ENCODE data around the gene FOXL2.

FOXL2 gene

GRCh38 chr3:138944929-138945708 is 1.8 kb downstream of the FOXL2 start:
- peak overlapping the region; percentile 80 for H3K4me3 Mint-ChIP-seq
- H3K27me3 Mint-ChIP-seq (ENCODE audit: low read depth, poor library complexity) = peaks cover 100% of the 10 kb centered on the region
- H3K36me3 Mint-ChIP-seq (ENCODE audit: low read depth) = no peaks in the 10 kb centered on the region
- TF ChIP-seq CTCF (IDR thresholded peaks at IDR 0.05) = no peak
- no peak overlapping the region for H3K27ac Mint-ChIP-seq
- peaks cover 3% of the 10 kb centered on the region for H3K9me3 Mint-ChIP-seq
- DNase-seq = peak; percentile 64
- H3K4me1 Mint-ChIP-seq = peaks cover 34% of the 10 kb centered on the region

- H3K4me3 Mint-ChIP-seq = peak overlapping the region; percentile 80
- DNase-seq = no peak
- H3K27ac Mint-ChIP-seq = no peak overlapping the region
- H3K27me3 Mint-ChIP-seq (ENCODE audit: low read depth, poor library complexity) = peaks cover 100% of the 10 kb centered on the region
- peaks cover 37% of the 10 kb centered on the region for H3K4me1 Mint-ChIP-seq
- H3K36me3 Mint-ChIP-seq (ENCODE audit: low read depth) = no peaks in the 10 kb centered on the region
- TF ChIP-seq CTCF (IDR thresholded peaks at IDR 0.05) = no peak
- peaks cover 3% of the 10 kb centered on the region for H3K9me3 Mint-ChIP-seq
Measured at GRCh38 chr3:138944654-138944928, 2.3 kb downstream of the FOXL2 start.

- H3K27me3 Mint-ChIP-seq (ENCODE audit: low read depth, poor library complexity) = peaks cover 100% of the 10 kb centered on the region
- H3K4me3 Mint-ChIP-seq = peak overlapping the region; percentile 80
- DNase-seq = peak; percentile 30
Measured at GRCh38 chr3:138943724-138944653, 2.9 kb downstream of the FOXL2 start.

GRCh38 chr3:138942861-138943623 is 3.9 kb downstream of the FOXL2 start:
- Mint-ChIP-seq H3K9me3 (peaks cover 3% of the 10 kb centered on the region), H3K27ac (no peak overlapping the region), H3K36me3 (ENCODE audit: low read depth) (no peaks in the 10 kb centered on the region), H3K4me1 (peaks cover 41% of the 10 kb centered on the region), H3K4me3 (peak overlapping the region; percentile 59), H3K27me3 (ENCODE audit: low read depth, poor library complexity) (peaks cover 100% of the 10 kb centered on the region)
- TF ChIP-seq CTCF (IDR thresholded peaks at IDR 0.05) = no peak
- DNase-seq = peak; percentile 44

More at GRCh38 chr3:138943724-138944653, 2.9 kb downstream of the FOXL2 start:
- Mint-ChIP-seq H3K27ac (no peak overlapping the region), H3K4me1 (peaks cover 37% of the 10 kb centered on the region), H3K36me3 (ENCODE audit: low read depth) (no peaks in the 10 kb centered on the region), H3K9me3 (peaks cover 3% of the 10 kb centered on the region)
- no peak for TF ChIP-seq CTCF (IDR thresholded peaks at IDR 0.05)

- peaks cover 3% of the 10 kb centered on the region for H3K9me3 Mint-ChIP-seq
- no peak overlapping the region for H3K4me3 Mint-ChIP-seq
- no peak overlapping the region for H3K27ac Mint-ChIP-seq
- peaks cover 41% of the 10 kb centered on the region for H3K4me1 Mint-ChIP-seq
- no peak for TF ChIP-seq CTCF (IDR thresholded peaks at IDR 0.05)
- peaks cover 100% of the 10 kb centered on the region for H3K27me3 Mint-ChIP-seq (ENCODE audit: low read depth, poor library complexity)
- H3K36me3 Mint-ChIP-seq (ENCODE audit: low read depth) = no peaks in the 10 kb centered on the region
- no peak for DNase-seq
Measured at GRCh38 chr3:138942271-138942670, 4.7 kb downstream of the FOXL2 start.

All from nephron progenitor cell (in vitro differentiated cells).